Activated naive CD4-positive, alpha-beta T cell treated with Interleukin-2 at 50 U/mL for 16 hours (primary cell): ENCODE data around the gene CCDC27.

ENCODE experiments used
- DNase-seq: peaks from one replicate; pipeline ENCODE4 v3.0.0-alpha.2; 2020

The CCDC27 gene

DNA sequence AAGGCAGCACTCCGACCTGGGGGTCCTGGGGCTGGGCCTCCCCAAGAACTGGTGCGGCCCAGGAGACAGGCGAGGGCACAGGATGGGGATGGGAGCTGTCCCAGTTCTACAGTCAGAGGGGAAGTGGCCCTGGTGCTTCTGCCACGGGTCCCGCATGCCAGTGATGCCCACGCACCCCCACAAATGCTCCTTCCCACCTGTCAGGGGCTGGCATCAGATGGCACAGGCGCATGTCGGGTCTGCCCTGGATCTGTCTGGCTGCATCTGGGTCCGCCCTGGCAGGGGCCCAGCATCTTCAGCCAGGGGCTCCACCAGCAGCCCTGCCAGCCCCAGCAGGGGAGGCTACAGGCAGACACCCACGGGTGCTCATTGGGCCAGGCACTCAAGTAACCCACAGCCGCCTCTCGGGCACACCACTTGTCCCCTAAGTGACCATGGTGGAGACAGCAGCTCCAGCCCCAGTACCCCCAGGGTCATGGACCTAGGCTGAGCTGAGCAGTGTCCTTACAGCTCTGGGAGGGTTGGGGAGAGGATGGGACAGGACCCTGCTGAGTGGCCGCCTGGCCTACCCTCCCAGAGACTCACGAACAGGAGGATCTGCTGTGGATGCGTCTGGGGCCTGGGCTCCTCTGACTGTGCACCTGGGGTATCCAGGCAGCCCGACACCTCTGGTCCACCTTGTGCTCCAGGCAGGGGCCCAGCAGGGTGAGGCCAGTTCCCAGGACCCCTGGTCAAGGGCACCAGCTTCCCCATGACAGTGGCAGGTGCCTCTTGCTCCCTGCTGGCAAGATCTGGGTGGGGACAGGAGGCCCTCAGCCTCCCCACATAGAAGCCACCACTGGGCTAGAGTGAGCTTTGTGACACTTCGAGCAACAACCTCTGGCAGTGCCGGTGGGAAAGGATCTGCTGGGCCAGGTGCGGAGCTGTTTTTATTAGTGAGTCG lies 25.7 kb downstream of the CCDC27 start:
- no peak for DNase-seq

DNA sequence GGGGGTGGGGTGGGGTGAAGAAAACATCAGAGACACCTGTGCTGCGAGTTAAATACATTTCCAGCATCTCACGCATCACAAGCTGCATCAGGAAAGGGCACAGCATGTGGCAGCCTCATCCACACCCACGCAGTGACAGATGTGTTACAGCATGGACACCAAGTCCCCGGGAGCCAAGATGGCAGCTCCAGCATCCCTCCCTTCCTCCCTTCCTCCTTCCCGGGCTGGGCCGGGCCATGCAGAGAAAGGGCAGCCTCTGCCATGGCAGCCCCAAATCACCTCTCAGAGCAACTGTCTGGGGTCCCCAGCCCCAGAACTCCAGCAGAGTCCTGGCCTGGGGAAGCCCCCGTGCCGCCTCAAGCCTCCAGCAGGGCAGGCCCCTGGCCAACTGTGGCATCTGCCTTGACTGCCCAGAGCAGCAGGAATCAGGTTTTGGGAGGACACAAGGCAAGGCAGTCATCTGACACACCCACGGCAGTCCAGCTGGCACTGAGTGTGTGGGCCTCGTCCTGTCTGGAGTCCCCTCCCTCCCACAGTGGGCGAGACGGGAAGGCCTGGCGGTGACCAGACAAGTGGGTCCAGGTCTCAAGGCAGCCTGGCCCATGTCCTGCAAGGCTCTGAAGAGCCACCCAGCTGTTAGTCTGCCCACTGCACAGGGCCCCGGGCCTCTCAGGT lies 26.5 kb downstream of the CCDC27 start:
- no peak for DNase-seq

DNA sequence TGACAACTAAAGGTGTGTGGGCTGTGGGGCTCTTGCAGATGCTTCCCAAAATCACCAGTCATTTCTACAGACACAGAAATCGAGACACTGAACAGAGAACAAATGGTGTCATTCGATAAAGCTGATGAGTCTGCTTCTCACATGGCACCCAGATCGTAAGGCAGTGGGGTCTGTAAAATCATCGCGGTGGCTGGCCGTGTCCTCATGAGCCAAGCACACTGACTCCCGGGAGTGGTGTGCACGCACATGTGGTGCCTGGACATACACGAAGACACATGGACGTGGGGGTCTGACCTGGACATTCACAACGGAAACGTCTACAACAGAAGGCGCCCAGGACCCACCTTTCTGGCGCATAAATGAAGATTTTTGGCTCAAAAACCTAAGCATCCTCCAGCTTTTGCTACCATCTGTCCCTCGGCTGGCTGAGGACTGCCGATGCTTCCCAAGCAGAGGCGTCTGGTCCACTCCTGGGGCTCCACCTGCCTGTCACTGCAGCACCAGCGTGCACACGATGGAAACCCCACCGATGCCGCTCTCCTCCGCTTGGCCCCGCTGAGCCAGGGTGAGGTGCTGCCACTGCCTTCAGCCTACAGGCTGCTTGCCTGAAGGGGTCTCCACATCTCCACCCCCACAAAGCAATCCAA lies 27.1 kb downstream of the CCDC27 start:
- DNase-seq: no peak

DNA sequence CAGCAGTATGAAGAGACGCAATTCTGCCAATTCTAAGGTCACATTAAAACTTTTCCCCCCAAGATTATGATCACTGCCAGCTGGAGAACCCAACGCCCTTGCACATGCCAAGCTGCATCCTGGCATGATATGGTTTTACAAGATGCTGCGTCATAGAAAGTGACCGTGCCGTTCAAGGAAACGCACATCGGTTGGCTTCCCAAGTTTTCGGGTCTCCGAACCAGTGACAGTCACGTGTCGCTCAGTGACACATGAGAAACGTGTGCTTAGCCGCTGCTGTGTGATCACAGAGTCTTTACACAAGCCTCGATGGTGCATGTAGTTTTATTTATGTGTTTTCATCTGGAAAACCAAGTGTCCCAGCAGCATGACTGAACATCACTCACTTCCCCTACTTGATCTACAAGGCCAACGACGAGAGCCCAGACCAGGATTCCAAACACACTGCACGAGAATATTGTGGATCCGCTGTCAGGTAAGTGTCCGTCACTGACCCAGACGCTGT lies 27.7 kb downstream of the CCDC27 start:
- no peak for DNase-seq

DNA sequence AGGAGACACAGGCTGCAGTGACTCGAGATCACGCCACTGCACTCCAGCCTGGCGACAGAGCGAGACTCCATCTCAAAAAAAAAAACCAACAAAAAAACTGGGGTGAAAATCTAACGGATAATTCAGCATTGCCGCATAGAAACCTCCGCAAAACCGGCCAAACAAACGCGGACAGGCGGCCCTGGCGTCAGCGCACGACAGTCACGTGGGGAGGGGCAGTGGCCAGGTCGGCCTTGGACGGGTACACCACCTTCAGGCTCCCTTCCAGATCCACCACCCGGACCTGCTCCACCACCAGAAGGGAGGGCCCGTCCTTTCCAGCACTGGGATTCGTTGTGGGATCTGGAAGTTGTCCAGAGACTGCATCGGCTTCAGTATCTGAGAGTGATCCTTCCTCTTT lies 28.7 kb downstream of the CCDC27 start:
- DNase-seq: no peak

DNA sequence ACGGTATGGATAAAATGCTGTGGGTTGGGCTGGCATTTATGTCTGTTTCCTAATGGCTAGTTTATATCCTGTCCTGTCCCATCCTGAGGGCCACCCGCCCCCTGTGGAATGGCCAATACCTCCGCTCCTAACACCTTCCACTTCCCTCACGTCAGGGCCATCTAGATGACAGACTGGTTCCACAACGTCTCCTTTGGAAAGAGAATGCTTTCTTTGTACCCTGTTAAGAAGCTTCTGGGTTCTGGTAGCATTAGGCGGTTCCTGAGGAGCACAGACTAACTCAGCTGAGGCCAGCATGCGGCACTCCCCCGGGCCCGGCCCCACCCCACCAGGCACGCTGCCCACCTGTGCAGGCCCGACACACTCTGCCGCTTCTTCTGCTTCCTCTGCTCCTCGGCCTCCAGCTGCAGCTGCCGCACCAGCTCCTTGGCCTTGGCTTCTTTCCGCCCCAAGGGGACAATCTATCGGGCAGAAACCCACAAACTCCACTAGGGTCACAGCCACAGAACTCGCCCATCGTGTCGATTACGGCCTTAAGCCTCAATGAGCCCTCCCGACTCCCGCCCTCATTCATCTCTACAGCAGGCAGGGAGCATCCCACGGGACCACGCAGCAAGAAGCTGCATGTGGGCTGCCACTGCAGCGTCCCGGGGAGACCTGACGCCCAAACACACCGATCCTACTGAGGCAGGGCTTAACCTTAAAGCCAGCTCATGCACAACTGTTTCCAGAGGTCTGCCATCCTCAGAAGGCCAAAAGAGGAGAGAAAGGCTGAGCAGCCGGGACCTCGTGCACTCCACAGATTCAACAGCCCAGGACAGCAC lies 31.6 kb downstream of the CCDC27 start:
- DNase-seq: no peak

DNA sequence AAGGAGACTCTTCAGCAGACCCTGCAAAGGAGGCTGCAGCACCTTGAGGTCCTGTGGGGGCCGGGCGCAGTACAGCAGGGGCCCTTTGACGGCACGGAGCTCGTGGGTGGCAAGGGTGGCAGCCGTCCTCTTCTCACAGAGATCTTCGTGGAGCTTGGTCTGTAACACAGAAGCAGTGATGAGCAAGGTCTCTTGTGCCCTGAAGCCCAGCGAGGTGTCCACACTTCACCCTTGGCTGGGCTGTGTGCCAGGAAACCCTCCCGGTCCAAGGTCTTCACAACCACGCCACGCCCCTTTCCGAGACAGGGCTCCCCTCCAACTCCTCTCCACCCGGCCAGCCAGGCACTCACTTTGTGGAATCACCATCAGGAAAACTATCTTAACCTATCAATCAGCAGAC lies 32.8 kb downstream of the CCDC27 start:
- no peak for DNase-seq

DNA sequence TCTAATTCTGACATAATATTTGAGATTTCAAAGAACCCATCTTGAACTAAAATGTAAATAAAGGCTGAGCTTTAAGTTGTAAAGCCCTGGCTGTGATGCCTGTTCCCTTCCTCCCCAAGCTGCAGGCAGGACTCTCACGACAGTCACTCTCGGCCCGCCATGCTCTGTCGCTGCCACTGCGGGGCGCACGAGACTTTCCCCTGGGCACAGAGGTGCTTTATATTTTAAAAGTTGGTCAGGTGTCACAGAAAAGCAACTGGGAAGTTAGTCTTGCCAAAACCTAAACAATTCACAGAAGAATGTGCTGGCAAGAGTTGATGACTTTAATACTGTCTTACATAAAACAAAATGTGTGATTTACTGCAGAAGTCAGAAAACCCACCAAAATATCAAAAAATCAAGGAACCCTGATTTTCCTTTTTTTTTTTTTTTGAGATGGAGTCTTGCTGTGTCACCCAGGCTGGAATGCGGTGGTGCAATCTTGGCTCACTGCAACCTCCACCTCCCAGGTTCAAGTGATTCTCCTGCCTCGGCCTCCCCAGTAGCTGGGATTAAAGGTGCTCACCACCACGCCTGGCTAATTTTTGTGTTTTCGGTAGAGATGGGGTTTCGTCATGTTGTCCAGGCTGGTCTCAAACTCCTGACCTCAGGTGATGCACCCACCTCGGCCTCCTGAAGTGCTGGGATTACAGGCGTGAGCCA lies 33.4 kb downstream of the CCDC27 start:
- no peak for DNase-seq

DNA sequence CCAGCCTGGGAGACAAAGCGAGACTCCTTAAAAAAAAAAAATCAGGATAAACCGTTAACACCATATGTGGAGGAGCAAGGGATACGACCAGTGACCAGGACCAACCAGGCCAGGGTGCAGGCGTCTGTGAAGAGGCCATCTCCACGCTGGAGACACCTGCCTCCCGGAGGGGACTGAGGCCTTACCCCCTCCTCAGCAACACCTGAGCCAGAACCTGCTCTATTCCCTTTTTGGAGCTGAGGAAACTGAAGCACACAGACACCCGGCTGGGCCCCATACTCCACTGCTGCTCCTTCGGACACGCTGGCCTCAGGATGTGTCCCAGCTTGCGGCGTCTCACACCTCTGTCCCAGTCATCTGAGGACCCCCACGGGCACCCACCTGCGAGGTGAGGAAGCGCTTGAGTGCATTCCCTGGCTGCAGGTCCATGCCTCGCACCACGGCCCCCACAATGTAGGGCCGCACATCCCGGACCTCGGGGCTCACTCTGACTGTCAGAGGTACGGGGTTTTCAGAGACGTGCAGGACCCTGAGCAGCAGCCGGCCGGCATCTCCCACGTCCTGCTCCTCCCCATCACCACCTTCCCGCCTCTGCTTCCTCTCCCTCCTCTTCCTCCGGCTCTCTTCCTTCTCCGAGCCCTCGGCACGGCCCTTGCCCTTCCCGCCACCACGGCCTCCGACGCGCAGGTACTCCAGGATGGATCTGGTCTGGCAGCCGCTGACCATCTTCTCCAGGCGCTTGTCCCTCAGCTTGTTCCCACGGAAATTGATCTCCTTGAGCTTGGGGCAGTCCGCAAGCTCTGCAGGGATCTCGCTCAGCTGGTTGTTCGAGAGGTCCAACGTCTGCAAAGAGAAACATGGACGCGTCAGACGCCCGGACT lies 34.5 kb downstream of the CCDC27 start:
- no peak for DNase-seq

DNA sequence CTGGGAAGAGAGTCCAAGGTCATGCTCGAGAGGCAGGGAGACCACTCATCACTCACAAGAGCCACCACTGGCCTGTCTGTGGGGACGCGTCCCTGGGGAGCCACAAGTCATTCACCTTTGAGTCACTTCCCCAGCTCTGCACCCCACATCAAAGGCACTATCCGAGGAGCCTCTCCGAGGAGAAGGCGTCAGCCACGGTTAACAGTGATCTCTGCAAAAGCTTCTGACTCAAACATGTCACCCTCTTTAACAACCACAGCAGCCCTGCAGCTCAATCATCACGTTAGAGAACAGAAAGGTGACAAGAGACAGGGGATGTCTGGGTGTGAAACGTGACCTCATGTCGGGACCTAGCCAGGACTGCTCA lies 35.1 kb downstream of the CCDC27 start:
- DNase-seq: peak; percentile 73

DNA sequence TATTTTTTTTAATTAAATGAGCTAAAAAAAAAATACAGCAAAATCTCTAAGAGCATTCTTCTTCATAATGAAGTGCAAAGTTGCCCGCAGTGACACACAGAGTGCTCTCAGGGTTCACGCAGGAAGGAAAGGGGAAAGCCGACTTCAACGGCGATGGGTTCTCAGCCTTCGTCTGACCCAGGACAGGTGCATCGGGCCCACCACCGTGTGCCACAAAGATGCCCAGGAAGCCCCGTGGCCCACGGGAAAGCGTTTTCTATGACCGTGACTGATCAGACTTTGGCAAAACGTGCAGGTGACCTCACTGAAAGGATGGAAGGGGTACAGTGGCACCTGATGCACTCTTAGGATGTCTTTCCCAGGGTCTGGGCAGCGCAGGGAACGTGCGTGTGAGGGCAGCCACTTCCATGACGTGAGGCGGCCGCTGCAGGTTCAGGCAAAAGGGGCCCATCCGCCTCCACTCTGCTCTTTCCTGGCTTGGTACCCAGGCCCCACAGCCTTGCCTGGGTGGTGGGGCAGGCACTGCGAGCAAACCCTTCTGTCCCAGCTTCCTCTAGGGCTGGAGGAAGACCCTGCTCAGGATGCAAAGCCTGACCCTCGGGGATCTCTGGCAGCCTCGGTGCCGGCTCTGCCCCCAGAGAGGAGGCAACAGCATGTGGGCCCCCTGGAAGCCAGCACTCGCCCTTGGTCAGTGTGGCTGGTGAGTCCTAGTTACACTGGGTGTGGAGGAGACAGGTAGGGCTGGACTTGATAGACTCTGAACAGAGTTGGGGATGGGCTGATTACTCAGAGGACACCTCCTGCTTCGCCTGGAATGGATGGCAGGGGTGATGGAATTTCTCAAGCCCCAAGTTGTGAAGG lies 35.7 kb downstream of the CCDC27 start:
- DNase-seq: no peak

DNA sequence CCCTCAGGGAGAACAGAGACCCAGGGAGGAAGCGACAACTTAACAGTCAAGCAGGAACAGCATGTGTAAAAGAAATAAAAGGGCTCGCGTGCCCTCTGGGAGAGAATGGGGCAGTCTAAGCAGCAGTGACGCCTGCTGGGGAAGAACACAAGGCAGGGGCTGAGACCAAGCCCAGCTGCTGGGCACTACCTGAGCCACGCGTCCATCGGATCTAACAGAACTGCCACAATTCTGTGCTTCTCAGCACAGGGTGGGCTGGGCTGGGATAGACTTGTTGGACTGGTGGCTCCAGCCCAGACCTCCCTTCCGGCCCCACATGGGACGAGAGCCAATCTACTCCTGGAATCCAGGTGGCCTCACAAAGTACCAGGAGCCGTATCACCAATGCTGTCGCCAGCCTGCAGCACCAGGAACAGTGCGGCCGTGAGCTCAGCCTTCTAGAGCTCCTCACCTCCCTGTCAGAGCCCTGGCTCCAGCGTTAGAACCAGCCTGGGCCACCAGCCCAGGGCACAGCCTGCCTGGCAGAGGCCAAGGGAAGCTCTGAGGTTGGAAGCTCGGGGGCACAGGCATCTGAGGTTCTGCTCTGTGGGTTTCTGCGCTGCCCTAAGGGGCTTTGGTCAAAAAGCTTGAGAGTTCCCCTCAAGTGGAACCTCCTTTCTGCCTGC lies 36.6 kb downstream of the CCDC27 start:
- no peak for DNase-seq

DNA sequence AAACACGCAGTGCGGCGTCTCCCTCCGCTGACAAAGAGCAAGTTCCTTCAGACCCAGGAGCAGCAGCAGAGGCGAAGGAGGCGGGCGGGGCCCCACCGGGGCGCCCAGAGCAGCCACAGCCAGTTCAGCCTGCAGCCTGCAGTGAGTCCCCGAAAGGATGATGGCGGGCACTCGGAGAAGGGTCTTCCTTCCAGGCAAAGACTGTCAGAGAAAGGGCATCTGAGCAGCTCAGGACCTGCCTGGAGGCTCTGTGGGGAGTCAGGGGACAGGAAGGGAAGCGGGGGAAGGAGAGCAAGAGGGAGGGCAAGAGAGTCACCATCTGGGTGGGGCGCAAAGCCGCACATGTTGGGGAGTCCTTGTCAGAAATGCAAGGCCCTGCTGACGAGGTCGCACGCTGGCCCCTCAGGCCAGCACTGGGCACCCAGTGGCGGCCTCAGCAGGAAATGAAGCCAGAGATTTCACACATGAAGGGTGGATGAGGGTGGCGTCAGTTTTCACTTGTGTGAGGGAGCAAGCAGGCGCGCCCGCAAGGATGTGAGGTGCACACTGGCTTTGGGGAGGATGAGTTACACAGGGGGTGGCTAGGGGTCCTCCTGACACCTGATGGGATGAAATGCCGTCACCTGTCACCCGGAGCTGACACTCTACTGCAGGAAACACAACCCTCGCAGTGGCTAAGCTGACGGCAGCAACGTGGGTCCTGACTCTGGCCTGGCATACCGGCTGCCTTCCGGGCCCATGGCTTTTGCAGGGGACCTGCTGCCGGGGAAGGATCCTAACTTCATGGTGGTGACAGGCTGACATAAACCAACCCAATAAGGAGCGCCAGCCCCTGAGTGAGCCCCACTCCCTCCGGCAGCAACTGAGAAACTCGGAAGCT lies 37.4 kb downstream of the CCDC27 start:
- no peak for DNase-seq

DNA sequence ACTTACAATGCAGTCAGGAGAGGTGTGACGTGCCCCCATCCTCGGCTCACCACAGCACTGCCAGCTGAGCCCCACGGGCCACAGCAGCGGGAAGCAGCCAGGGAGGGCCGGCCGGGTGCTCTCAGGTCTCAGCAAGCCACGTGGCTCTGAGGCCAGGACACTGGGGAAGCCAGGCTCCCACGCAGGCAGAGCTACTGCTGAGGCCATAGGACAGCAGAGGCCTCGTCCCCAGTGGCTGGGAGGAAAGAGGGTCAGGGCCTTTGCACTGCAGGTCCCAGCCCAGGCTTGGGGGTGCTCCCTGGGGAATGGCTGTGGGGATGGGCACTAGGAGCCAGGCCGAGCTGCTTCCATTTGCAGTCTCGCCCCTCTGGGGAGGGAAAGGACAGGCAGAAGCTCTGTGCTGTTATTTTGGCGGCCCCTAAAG lies 38.3 kb downstream of the CCDC27 start:
- DNase-seq: no peak

DNA sequence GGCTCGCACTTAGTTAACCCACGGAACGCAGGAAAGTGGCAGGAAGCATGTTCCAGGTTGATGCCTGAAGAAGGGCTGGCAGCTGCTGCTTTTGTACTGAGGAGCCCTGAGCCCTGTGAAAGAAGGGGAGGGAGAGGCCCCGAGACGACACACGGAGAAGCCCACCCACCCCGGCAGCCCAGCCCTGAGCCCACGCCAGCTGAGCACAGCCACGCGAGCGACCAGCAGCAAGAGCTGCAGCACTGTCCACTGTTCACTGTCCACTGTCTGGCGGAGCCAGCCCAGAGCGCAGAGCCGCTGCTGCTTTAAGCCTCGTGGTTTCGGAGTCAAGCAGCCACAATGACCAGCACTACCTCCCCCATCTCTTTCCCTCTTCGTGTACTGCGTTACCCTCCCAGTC lies 38.7 kb downstream of the CCDC27 start:
- no peak for DNase-seq

DNA sequence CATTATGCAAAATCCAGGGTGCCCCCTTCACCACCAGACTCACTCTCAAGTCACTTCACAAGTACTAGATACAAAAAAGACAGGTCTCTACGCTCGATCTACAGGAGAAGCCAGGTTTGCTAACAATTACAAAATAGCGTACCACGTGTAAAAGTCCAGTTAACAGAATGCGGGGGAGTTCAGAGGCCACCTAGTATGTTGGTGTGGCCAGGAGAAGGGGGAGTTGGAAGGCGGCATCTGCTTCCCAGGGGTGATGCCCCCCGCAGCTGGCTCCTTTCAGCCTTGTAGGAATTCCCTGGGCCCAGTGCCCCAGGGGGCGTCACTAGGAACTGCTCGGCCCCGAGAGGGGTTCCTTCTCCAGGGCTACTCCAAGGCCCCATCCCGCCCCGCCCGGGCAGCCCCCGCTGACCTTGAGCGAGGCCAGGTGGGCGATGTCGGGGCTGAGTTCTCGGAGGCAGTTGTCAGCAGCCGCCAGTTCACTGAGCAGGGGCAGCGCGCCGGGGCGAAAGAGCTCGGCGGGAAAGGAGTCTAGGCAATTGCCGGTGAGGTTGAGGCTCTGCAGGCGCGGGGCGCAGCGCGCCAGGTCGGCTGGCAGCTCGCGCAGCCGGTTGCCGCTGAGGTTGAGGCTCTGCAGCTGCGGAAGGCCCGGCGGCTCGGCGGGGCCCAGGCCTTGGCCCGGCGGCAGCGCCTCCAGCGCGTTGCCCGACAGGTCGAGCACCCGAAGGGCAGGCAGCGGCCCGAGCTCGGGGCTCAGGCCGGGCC lies 43.4 kb downstream of the CCDC27 start:
- no peak for DNase-seq

DNA sequence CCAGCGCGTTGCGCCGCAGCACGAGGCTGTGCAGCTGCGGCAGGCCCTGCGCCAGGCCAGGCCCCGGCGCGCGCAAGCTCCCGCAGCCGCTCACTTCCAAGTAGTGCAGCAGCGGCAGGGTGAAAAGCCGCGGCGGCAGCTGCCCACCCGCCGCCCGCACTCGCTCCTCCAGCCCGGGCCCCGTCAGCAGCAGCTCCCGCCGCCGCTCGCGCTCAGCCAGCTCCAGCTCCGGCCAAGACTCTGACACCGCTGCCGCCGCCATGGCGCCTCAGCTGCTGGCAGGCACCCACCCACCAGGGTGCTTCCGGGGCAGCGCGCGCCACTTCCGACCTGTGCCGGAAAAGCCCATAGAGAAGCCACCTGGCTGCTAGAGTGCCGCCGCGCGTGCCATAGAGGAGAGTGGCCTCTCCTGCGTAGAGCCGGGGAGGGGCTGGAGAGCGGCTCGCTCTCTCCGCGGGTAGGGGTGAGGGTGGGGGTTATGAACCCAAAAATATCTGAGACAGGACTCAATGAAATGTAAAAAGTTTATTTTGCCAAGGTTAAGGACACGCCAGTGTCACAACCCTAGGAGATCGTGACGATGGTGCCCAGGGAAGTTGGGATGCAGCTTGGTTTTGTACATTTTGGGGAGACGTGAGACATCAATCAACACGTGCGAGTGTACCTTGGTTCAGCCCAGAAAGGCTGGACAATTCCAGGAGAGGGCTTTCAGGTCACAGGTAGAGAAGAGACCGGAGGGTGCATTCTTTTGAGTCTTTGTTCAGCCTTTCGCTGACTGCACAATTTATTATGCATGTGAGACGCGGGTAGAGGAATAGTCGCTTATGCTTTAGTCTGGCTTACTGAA lies 44.2 kb downstream of the CCDC27 start, which contains the start of gene LRRC47:
LRRC47 (minus strand) TSS at position 284 of the 847 bp plus-strand sequence; CDS start at position 262, 22 bp downstream.
- peak; percentile 95 for DNase-seq
